Naive thymus-derived CD4-positive, alpha-beta T cell (primary cell): Measurements from ENCODE around the gene BCL7A. TPM values are rescaled to one million over a fixed set of nuclear protein-coding genes. Genes with fewer than 3 reads are reported as not detected.

ENCODE experiments used
- ATAC-seq: fragments of 150-1000 bp; cut with Tn5 transposase; 2 replicates; pipeline ENCODE4 v1.10.0; 2021; ENCODE audit warnings: mild to moderate bottlenecking, moderate library complexity
- CTCF ChIA-PET: fragments of 350-600 bp; sonication (Branson Sonifier 250); formaldehyde crosslinking; loops from one replicate; lab custom pipeline; 2021; ENCODE audit warnings: antibody characterized with exemption; lab: Charles Lee
- POLR2A ChIA-PET: fragments of 350-600 bp; sonication (Branson Sonifier 250); formaldehyde crosslinking; loops from one replicate; lab custom pipeline; 2021; ENCODE audit warnings: antibody characterized with exemption, inconsistent platforms; lab: Charles Lee
- DNase-seq, 9 donors: peaks; one replicate each; pipeline versions ENCODE4 v3.0.0 to v3.0.0-alpha.2; 2020 to 2022; ENCODE audit warnings: mixed read lengths in 1 of 9
- H3K27ac ChIP-seq: one replicate; pipeline ENCODE4 v1.7.0; 2013; ENCODE audit warnings: mild to moderate bottlenecking, low read depth, low read length, moderate library complexity
- H3K27me3 ChIP-seq, 2 donors: one replicate each; pipeline ENCODE4 v1.7.0; 2013; ENCODE audit warnings: low read length in 2 of 2, mild to moderate bottlenecking in 2 of 2, moderate library complexity in 2 of 2; ENCODE audit not compliant: control insufficient read depth in 2 of 2, insufficient read depth in 2 of 2
- H3K36me3 ChIP-seq, 3 experiments: 1 replicate in 2 of 3; 2 replicates in 1 of 3; pipeline ENCODE4 v1.7.0; 2013; ENCODE audit warnings: low read length in 3 of 3, mild to moderate bottlenecking in 3 of 3, moderate library complexity in 1 of 3; ENCODE audit not compliant: insufficient read depth in 3 of 3, control insufficient read depth in 2 of 3
- H3K4me1 ChIP-seq, 2 donors: one replicate each; pipeline ENCODE4 v1.7.0; 2013; ENCODE audit warnings: low read length in 2 of 2, mild to moderate bottlenecking in 2 of 2, moderate library complexity in 1 of 2; ENCODE audit not compliant: control insufficient read depth in 2 of 2, insufficient read depth in 2 of 2
- H3K4me3 ChIP-seq: 2 replicates; pipeline ENCODE4 v1.7.0; 2013; ENCODE audit warnings: mild to moderate bottlenecking, low read length
- H3K9me3 ChIP-seq, 3 experiments: 1 replicate in 2 of 3; 2 replicates in 1 of 3; pipeline ENCODE4 v1.7.0; 2013; ENCODE audit warnings: low read length in 3 of 3; ENCODE audit not compliant: control insufficient read depth in 2 of 3
- H3K27ac Mint-ChIP-seq, 9 donors: one replicate each; pipeline ENCODE4 v1.8.0; 2020 to 2022; ENCODE audit warnings: mixed read lengths in 9 of 9, mild to moderate bottlenecking in 8 of 9, moderate library complexity in 5 of 9, inconsistent platforms in 2 of 9
- H3K27me3 Mint-ChIP-seq, 5 donors: one replicate each; pipeline ENCODE4 v1.8.0; 2021 to 2022; ENCODE audit warnings: mixed read lengths in 5 of 5, mild to moderate bottlenecking in 1 of 5
- H3K36me3 Mint-ChIP-seq, 5 donors: one replicate each; pipeline ENCODE4 v1.8.0; 2020 to 2022; ENCODE audit warnings: mixed read lengths in 5 of 5, mild to moderate bottlenecking in 3 of 5, inconsistent platforms in 1 of 5
- H3K4me1 Mint-ChIP-seq, 7 donors: one replicate each; pipeline ENCODE4 v1.8.0; 2020 to 2022; ENCODE audit warnings: mixed read lengths in 7 of 7, mild to moderate bottlenecking in 3 of 7, inconsistent platforms in 1 of 7
- H3K4me3 Mint-ChIP-seq, 10 donors: one replicate each; pipeline ENCODE4 v1.8.0; 2020 to 2022; ENCODE audit warnings: mild to moderate bottlenecking in 10 of 10, mixed read lengths in 10 of 10, moderate library complexity in 6 of 10, inconsistent platforms in 2 of 10
- H3K9me3 Mint-ChIP-seq, 11 donors: one replicate each; pipeline ENCODE4 v1.8.0; 2020 to 2022; ENCODE audit warnings: mixed read lengths in 11 of 11, mild to moderate bottlenecking in 4 of 11, inconsistent platforms in 1 of 11, moderate library complexity in 1 of 11
- intact Hi-C, 2 donors: fragments of 100-400 bp; cut with micrococcal nuclease; formaldehyde crosslinking; loops; one replicate each; pipeline ENCODE4 v1.15.1; 2023
- polyA plus RNA-seq, 2 donors: library from polyadenylated mRNA; unstranded; fragments of 300-500 nt; fragmentation: Illumina TruSeq; gene quantifications; one replicate each; pipeline ENCODE4 v1.2.3, GENCODE V29; 2021
- total RNA-seq, 6 experiments: library from RNA in 5 of 6; stranded (reverse) in 5 of 6; gene quantifications; 1 replicate in 5 of 6; 2 replicates in 1 of 6; pipeline ENCODE4 v1.2.3 and lab custom pipeline; 2021 to 2026

BCL7A gene
- total and polyA plus RNA-seq, 7 experiments from 2014 or later, result 4.0 to 11.9 (median 5.4) TPM

- H3K36me3 ChIP-seq, result no peaks in the 10 kb centered on the region
- no peaks in the 10 kb centered on the region for H3K9me3 ChIP-seq
- peaks cover 16 to 83% of the 10 kb centered on the region in 2 donors for H3K4me1 ChIP-seq
- CTCF ChIA-PET, result interaction anchor here (0.7 to 1.2 kb wide), 3 partner anchors 9 to 950 kb away, joined by 3 to 4 read pairs (median 3); no protein-coding TSS in a partner anchor
- POLR2A ChIA-PET, result interaction anchor here (0.8 to 9.7 kb wide), 6 partner anchors 6 to 26 kb away, joined by 3 to 150 read pairs (median 6); partner anchors contain the start of gene MLXIP
- intact Hi-C loops, result no loop called here
- H3K27me3 ChIP-seq, result no peaks in the 10 kb centered on the region
- H3K27me3 Mint-ChIP-seq, result no peaks in the 10 kb centered on the region
- H3K9me3 Mint-ChIP-seq, result no peaks in the 10 kb centered on the region
- H3K4me3 ChIP-seq, result no peak overlapping the region
- ATAC-seq (no peak), DNase-seq (peak in 1 of 9 donors; percentile 27)
- H3K36me3 Mint-ChIP-seq, result peaks cover 0 to 7% (median 0%) of the 10 kb centered on the region in 5 donors
- peaks cover 34 to 55% (median 40%) of the 10 kb centered on the region in 7 donors for H3K4me1 Mint-ChIP-seq
- H3K27ac Mint-ChIP-seq, result no peak overlapping the region
- H3K4me3 Mint-ChIP-seq, result no peak overlapping the region
- H3K27ac ChIP-seq, result peak overlapping the region; percentile 41
These were observed 73.3 kb downstream of the BCL7A start for GRCh38 chr12:122094735-122095631.

GRCh38 chr12:122096014-122096413, 74.3 kb downstream of the BCL7A start:
- Histone ChIP-seq H3K9me3 (no peaks in the 10 kb centered on the region), H3K4me3 (no peak overlapping the region), H3K4me1 (peaks cover 24 to 83% of the 10 kb centered on the region in 2 donors), H3K27ac (peak overlapping the region; percentile 62), H3K36me3 (no peaks in the 10 kb centered on the region), H3K27me3 (no peaks in the 10 kb centered on the region)
- no peak for ATAC-seq
- Mint-ChIP-seq H3K9me3 (no peaks in the 10 kb centered on the region), H3K36me3 (peaks cover 0 to 5% (median 0%) of the 10 kb centered on the region in 5 donors), H3K4me3 (peak overlapping the region in 5 of 10 donors; percentile 6 to 76 (median 40)), H3K27me3 (no peaks in the 10 kb centered on the region), H3K27ac (peak overlapping the region in 6 of 9 donors; percentile 81 to 98 (median 89)), H3K4me1 (peaks cover 42 to 58% (median 50%) of the 10 kb centered on the region in 7 donors)
- intact Hi-C loops, result no loop called here
- no peak for DNase-seq
- ChIA-PET CTCF (interaction anchor here (0.6 to 1.2 kb wide), 5 partner anchors 8 to 70 kb away, joined by 3 to 4 read pairs (median 3); no protein-coding TSS in a partner anchor), POLR2A (interaction anchor here (0.8 to 9.7 kb wide), 6 partner anchors 7 to 27 kb away, joined by 3 to 150 read pairs (median 6); partner anchors contain the start of gene MLXIP)

- H3K27ac ChIP-seq, result peak overlapping the region; percentile 62
- H3K9me3 ChIP-seq, result no peaks in the 10 kb centered on the region
- DNase-seq, result no peak
- H3K27me3 Mint-ChIP-seq, result no peaks in the 10 kb centered on the region
- H3K9me3 Mint-ChIP-seq, result no peaks in the 10 kb centered on the region
- H3K27ac Mint-ChIP-seq, result peak overlapping the region in 6 of 9 donors; percentile 81 to 98 (median 92)
- H3K36me3 ChIP-seq, result no peaks in the 10 kb centered on the region
- peaks cover 0 to 4% (median 0%) of the 10 kb centered on the region in 5 donors for H3K36me3 Mint-ChIP-seq
- H3K4me1 ChIP-seq, result peaks cover 24 to 81% of the 10 kb centered on the region in 2 donors
- no peak for ATAC-seq
- no peaks in the 10 kb centered on the region for H3K27me3 ChIP-seq
- intact Hi-C loops, result no loop called here
- POLR2A ChIA-PET, result interaction anchor here (0.6 to 9.7 kb wide), 5 partner anchors 8 to 290 kb away, joined by 3 to 150 read pairs (median 7); partner anchors contain the start of gene MLXIP
- peak overlapping the region in 6 of 10 donors; percentile 13 to 78 (median 43) for H3K4me3 Mint-ChIP-seq
- CTCF ChIA-PET, result interaction anchor here (0.6 to 2.6 kb wide), 9 partner anchors 9 to 393 kb away, joined by 3 to 13 read pairs (median 4); no protein-coding TSS in a partner anchor
- peaks cover 42 to 58% (median 55%) of the 10 kb centered on the region in 7 donors for H3K4me1 Mint-ChIP-seq
- H3K4me3 ChIP-seq, result no peak overlapping the region
These were observed 75.0 kb downstream of the BCL7A start for GRCh38 chr12:122096591-122097149.

- ChIA-PET CTCF (interaction anchor here (0.6 to 5.5 kb wide), 7 partner anchors 8 to 125 kb away, joined by 3 to 30 read pairs (median 5); no protein-coding TSS in a partner anchor), POLR2A (interaction anchor here (0.7 to 9.7 kb wide), 5 partner anchors 8 to 209 kb away, joined by 3 to 150 read pairs (median 5); partner anchors contain the start of genes MLXIP and PSMD9)
- Histone ChIP-seq H3K9me3 (no peaks in the 10 kb centered on the region), H3K36me3 (no peaks in the 10 kb centered on the region), H3K4me3 (no peak overlapping the region), H3K27ac (peak overlapping the region; percentile 62), H3K27me3 (no peaks in the 10 kb centered on the region), H3K4me1 (peaks cover 23 to 80% of the 10 kb centered on the region in 2 donors)
- Mint-ChIP-seq H3K4me3 (peak overlapping the region in 9 of 10 donors; percentile 66 to 83 (median 76)), H3K27me3 (no peaks in the 10 kb centered on the region), H3K4me1 (peaks cover 46 to 67% (median 61%) of the 10 kb centered on the region in 7 donors), H3K27ac (peak overlapping the region in 7 of 9 donors; percentile 62 to 98 (median 94)), H3K9me3 (no peaks in the 10 kb centered on the region), H3K36me3 (peaks cover 0 to 5% (median 0%) of the 10 kb centered on the region in 5 donors)
- intact Hi-C loops, result no loop called here
- ATAC-seq (no peak), DNase-seq (no peak)
These were observed 75.9 kb downstream of the BCL7A start for GRCh38 chr12:122097584-122097926.

- Mint-ChIP-seq H3K27me3 (no peaks in the 10 kb centered on the region), H3K9me3 (no peaks in the 10 kb centered on the region), H3K4me1 (peaks cover 49 to 73% (median 66%) of the 10 kb centered on the region in 7 donors), H3K36me3 (peaks cover 0 to 7% (median 0%) of the 10 kb centered on the region in 5 donors), H3K4me3 (peak overlapping the region in 9 of 10 donors; percentile 66 to 83 (median 76)), H3K27ac (peak overlapping the region in 7 of 9 donors; percentile 62 to 98 (median 94))
- Histone ChIP-seq H3K9me3 (no peaks in the 10 kb centered on the region), H3K4me3 (no peak overlapping the region), H3K4me1 (peaks cover 25 to 77% of the 10 kb centered on the region in 2 donors), H3K27ac (peak overlapping the region; percentile 62), H3K27me3 (no peaks in the 10 kb centered on the region), H3K36me3 (no peaks in the 10 kb centered on the region)
- CTCF ChIA-PET, result interaction anchor here (0.6 to 5.5 kb wide), 6 partner anchors 7 to 124 kb away, joined by 3 to 30 read pairs (median 8); no protein-coding TSS in a partner anchor
- POLR2A ChIA-PET, result interaction anchor here (0.6 to 9.7 kb wide), 6 partner anchors 9 to 374 kb away, joined by 3 to 150 read pairs (median 6); partner anchors contain the start of gene MLXIP
- ATAC-seq (peak; percentile 28), DNase-seq (no peak)
- intact Hi-C loops, result no loop called here
These were observed 76.5 kb downstream of the BCL7A start for GRCh38 chr12:122097927-122098756.
